HPDE6-E6E7 (cell line): Measurements from ENCODE around the gene RIN1.
"Not testable (repeated sequence)": the region's sequence is repeated elsewhere in the genome, so short reads cannot be mapped to it uniquely, and the experiment has no call there.

Experiments used
- DNase-seq: peaks from one replicate; pipeline ENCODE4 v3.0.0; 2011; ENCODE audit warnings: missing footprints; ENCODE audit errors: extremely low spot score

The RIN1 gene

GRCh38 chr11:66359662-66360087 lies 23.4 kb upstream of the RIN1 start:
- DNase-seq = no peak

- DNase-seq = not testable (repeated sequence)
Observed at GRCh38 chr11:66350560-66351235, 14.5 kb upstream of the RIN1 start.

- DNase-seq = no peak
Observed at GRCh38 chr11:66349084-66349386, 12.8 kb upstream of the RIN1 start.

- DNase-seq = peak; percentile 65
Observed at GRCh38 chr11:66347425-66348276, 11.4 kb upstream of the RIN1 start, which contains the start of gene B4GAT1. TSS of gene B4GAT1 (minus strand) at chr11:66347629. CDS start at chr11:66347545, 84 bp downstream.

- no peak for DNase-seq
Observed at GRCh38 chr11:66346476-66347424, 10.5 kb upstream of the RIN1 start.

GRCh38 chr11:66345316-66345649 lies 9.0 kb upstream of the RIN1 start:
- no peak for DNase-seq

- peak; percentile 90 for DNase-seq
Observed at GRCh38 chr11:66344550-66345315, 8.5 kb upstream of the RIN1 start, which contains the start of gene BRMS1. TSS of gene BRMS1 (minus strand) at chr11:66345104. CDS start at chr11:66342234, 2,870 bp downstream.

GRCh38 chr11:66343176-66343575 lies 6.9 kb upstream of the RIN1 start:
- no peak for DNase-seq

GRCh38 chr11:66341502-66342126 lies 5.4 kb upstream of the RIN1 start:
- no peak for DNase-seq

- DNase-seq = no peak
Observed at GRCh38 chr11:66340596-66341501, 4.6 kb upstream of the RIN1 start.

- no peak for DNase-seq
Observed at GRCh38 chr11:66339686-66340483, 3.7 kb upstream of the RIN1 start.

- peak; percentile 97 for DNase-seq
Observed at GRCh38 chr11:66339162-66339675, 3.0 kb upstream of the RIN1 start.

- DNase-seq = no peak
Observed at GRCh38 chr11:66338276-66339161, 2.3 kb upstream of the RIN1 start.

- DNase-seq = no peak
Observed at GRCh38 chr11:66337103-66337899, 1.1 kb upstream of the RIN1 start.

- no peak for DNase-seq
Observed at GRCh38 chr11:66335531-66336233, 552 bp downstream of the RIN1 start.
